DOHH2 (cell line): ENCODE data around the gene SPRR2D.

Experiments
- H3F3A ChIP-seq: fragments of 200-600 bp; sonication (generic), shearing (Covaris generic); 2 replicates; pipeline ENCODE4 v1.6.0; 2016; ENCODE audit warnings: antibody characterized with exemption, mild to moderate bottlenecking; ENCODE audit not compliant: control insufficient read depth, insufficient read depth
- H3K27ac ChIP-seq: fragments of 200-600 bp; sonication (generic); 2 replicates; pipeline ENCODE4 v1.5.1; 2014; ENCODE audit warnings: low read depth, mild to moderate bottlenecking, low read length, moderate library complexity
- H3K27me3 ChIP-seq: fragments of 200-600 bp; sonication (generic); 2 replicates; pipeline ENCODE4 v1.6.1; 2014; ENCODE audit warnings: mild to moderate bottlenecking, low read length, mixed read lengths; ENCODE audit not compliant: control insufficient read depth
- H3K36me3 ChIP-seq: fragments of 200-600 bp; sonication (generic); 2 replicates; pipeline ENCODE4 v1.6.1; 2014; ENCODE audit warnings: mild to moderate bottlenecking, low read length, moderate library complexity, mixed read lengths; ENCODE audit not compliant: control insufficient read depth
- H3K4me1 ChIP-seq: fragments of 200-600 bp; sonication (generic); 2 replicates; pipeline ENCODE4 v1.6.1; 2014; ENCODE audit warnings: mild to moderate bottlenecking, low read length, mixed read lengths; ENCODE audit not compliant: control insufficient read depth
- H3K4me2 ChIP-seq: fragments of 200-600 bp; sonication (generic); 2 replicates; pipeline ENCODE4 v1.6.0; 2014; ENCODE audit warnings: mild to moderate bottlenecking, low read length, moderate library complexity
- H3K4me3 ChIP-seq: fragments of 200-600 bp; sonication (generic); 2 replicates; pipeline ENCODE4 v1.5.1; 2014; ENCODE audit warnings: mild to moderate bottlenecking, low read length, mixed read lengths
- H3K79me2 ChIP-seq: fragments of 200-600 bp; sonication (generic); 2 replicates; pipeline ENCODE4 v1.6.1; 2014; ENCODE audit warnings: mild to moderate bottlenecking, low read length, mixed read lengths; ENCODE audit not compliant: control insufficient read depth
- H3K9me2 ChIP-seq: fragments of 200-600 bp; sonication (generic); replicated peaks from 2 replicates; pipeline ENCODE4 v1.6.1; 2014; ENCODE audit warnings: mild to moderate bottlenecking, low read length, mixed read lengths; ENCODE audit not compliant: control insufficient read depth
- H3K9me3 ChIP-seq: fragments of 200-600 bp; sonication (generic); 2 replicates; pipeline ENCODE4 v1.6.1; 2014; ENCODE audit warnings: antibody characterized with exemption, low read length, mixed read lengths; ENCODE audit not compliant: control insufficient read depth, insufficient read depth
- H4K20me1 ChIP-seq: fragments of 200-600 bp; sonication (generic); 2 replicates; pipeline ENCODE4 v1.6.0; 2014; ENCODE audit warnings: low read depth, mild to moderate bottlenecking, antibody characterized with exemption, low read length, moderate library complexity; ENCODE audit not compliant: control insufficient read depth, insufficient read depth
- EZH2phosphoT487 ChIP-seq: fragments of 200-600 bp; sonication (generic); IDR thresholded peaks from 2 replicates; pipeline ENCODE4 v1.6.1; 2017; ENCODE audit warnings: borderline replicate concordance, mild to moderate bottlenecking, antibody characterized with exemption, low read length, moderate library complexity, mixed read lengths
- TF ChIP-seq, protein P1 (sequence below): fragments of 200-600 bp; sonication (generic); IDR thresholded peaks from one replicate; pipeline ENCODE4 v1.5.1; 2014; ENCODE audit warnings: antibody characterized with exemption, mild to moderate bottlenecking, low read depth, low read length; ENCODE audit not compliant: poor library complexity, severe bottlenecking

The SPRR2D gene

DNA sequence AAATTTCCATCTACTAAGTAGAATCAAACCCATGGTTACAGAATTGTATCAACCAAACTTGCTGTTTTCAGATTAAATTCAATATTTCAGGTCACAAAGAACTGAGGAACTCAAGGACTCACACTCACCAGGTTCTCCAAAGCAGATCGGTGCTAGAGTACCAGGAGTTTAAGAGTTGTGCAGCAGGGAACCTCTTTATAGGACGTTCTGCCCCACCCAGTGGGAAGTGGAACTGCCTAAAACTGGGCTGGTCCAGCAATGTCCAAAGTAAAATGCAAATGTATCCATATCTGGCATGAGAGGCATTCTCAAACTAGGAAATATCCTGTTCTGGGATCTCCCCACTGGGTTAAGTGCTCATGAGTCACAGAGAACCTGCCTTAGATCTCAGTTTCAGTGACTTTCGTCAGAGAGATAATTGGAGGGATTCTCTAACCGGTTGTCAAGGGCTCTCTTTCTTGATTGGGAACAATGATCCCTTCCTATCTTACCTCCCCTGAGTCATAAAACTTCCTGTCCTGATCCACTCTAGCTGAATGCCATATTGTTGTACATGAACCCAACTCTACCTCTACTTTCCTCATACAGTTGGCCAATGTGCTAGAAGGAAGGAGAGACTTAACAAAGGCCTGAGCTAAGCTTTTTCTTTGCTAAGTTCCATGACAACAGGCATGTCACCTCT, at the start of gene SPRR2D:
Gene SPRR2D (minus strand): TSS at position 171 of the 682 bp plus-strand sequence. CDS start 774 bp downstream, outside the sequence.
- Histone ChIP-seq H3K9me2 (no peaks in the 10 kb centered on the region), H3K36me3 (no peaks in the 10 kb centered on the region), H3K27me3 (0 out of 2 replicates have a peak, but pooled peaks cover 2% of the 10 kb centered on the region), H3K79me2 (no peaks in the 10 kb centered on the region), H3K4me1 (no peaks in the 10 kb centered on the region), H3K4me3 (no peak within 1 kb of the TSS), H3K27ac (no peak within 1 kb of the TSS), H3K9me3 (no peaks in the 10 kb centered on the region), H3F3A (no peaks in the 10 kb centered on the region), H4K20me1 (no peaks in the 10 kb centered on the region), H3K4me2 (no peak within 1 kb of the TSS)
- TF ChIP-seq, protein P1, sequence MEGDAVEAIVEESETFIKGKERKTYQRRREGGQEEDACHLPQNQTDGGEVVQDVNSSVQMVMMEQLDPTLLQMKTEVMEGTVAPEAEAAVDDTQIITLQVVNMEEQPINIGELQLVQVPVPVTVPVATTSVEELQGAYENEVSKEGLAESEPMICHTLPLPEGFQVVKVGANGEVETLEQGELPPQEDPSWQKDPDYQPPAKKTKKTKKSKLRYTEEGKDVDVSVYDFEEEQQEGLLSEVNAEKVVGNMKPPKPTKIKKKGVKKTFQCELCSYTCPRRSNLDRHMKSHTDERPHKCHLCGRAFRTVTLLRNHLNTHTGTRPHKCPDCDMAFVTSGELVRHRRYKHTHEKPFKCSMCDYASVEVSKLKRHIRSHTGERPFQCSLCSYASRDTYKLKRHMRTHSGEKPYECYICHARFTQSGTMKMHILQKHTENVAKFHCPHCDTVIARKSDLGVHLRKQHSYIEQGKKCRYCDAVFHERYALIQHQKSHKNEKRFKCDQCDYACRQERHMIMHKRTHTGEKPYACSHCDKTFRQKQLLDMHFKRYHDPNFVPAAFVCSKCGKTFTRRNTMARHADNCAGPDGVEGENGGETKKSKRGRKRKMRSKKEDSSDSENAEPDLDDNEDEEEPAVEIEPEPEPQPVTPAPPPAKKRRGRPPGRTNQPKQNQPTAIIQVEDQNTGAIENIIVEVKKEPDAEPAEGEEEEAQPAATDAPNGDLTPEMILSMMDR, result no peak
- no peak for TF ChIP-seq EZH2phosphoT487

DNA sequence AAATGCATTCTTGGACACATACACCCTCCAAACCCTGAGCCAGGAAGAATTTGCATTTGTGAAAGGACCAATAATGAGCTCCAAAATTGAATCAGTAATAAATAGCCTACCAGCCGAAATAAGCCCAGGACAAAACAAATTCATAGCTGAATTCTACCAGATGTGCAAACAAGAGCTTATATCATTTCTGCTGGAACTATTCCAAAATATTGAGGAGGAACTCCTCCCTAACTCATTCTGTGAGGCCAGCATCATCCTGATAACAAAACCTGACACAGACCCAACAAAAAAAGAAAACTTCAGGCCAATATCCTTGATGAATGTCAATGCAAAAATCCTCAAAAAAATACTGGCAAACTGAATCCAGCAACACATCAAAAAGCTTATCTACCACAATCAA, 46.7 kb upstream of the SPRR2D start:
- H3K4me3 ChIP-seq, result no peak overlapping the region
- H3K4me1 ChIP-seq, result peaks cover 3% of the 10 kb centered on the region; the same call in 1 of the 2 replicates
- TF ChIP-seq, protein P1, result no peak
- TF ChIP-seq EZH2phosphoT487, result no peak
- H3K4me2 ChIP-seq, result no peak overlapping the region
- no peaks in the 10 kb centered on the region for H3K79me2 ChIP-seq
- H3F3A ChIP-seq, result no peaks in the 10 kb centered on the region
- no peaks in the 10 kb centered on the region for H3K9me2 ChIP-seq
- peaks cover 3% of the 10 kb centered on the region; the same call in 1 of the 2 replicates for H3K27me3 ChIP-seq
- H3K27ac ChIP-seq, result no peak overlapping the region
- no peaks in the 10 kb centered on the region for H3K9me3 ChIP-seq
- H3K36me3 ChIP-seq, result no peaks in the 10 kb centered on the region
- no peaks in the 10 kb centered on the region for H4K20me1 ChIP-seq

DNA sequence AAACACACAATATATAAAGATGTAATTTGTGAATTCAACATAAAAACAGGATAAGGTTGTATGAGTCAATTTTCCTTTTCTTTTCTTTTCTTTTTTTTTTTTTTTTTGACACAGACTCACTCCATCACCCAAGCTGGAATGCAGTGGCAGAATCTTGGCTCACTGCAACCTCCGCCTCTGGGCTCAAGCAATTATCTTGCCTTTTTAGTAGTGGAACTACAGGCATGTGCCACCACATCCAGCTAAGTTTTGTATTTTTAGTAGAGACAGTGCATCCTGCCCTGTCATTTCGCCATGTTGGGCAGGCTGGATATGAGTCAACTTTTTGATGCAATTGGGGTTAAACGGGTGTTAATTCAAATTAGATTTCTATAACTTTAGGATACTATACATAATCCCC, 40.8 kb upstream of the SPRR2D start:
- H4K20me1 ChIP-seq, result no peaks in the 10 kb centered on the region
- TF ChIP-seq EZH2phosphoT487, result no peak
- TF ChIP-seq, protein P1, result no peak
- no peak overlapping the region for H3K27ac ChIP-seq
- no peak overlapping the region for H3K4me2 ChIP-seq
- no peaks in the 10 kb centered on the region for H3K9me2 ChIP-seq
- H3K79me2 ChIP-seq, result no peaks in the 10 kb centered on the region
- peaks cover 3% of the 10 kb centered on the region; the same call in 1 of the 2 replicates for H3K27me3 ChIP-seq
- no peaks in the 10 kb centered on the region for H3K9me3 ChIP-seq
- no peaks in the 10 kb centered on the region for H3K4me1 ChIP-seq
- H3K36me3 ChIP-seq, result no peaks in the 10 kb centered on the region
- H3F3A ChIP-seq, result no peaks in the 10 kb centered on the region
- no peak overlapping the region for H3K4me3 ChIP-seq
